RWPE2 (cell line): ENCODE data around the gene UQCRHL.
A peak's percentile ranks its signal among the peaks of the same experiment; 100 is the strongest.

ENCODE experiments used
- ATAC-seq: fragments of 200-7000 bp; cut with Tn5 transposase; 3 replicates; pipeline ENCODE4 v1.9.1; 2021; ENCODE audit warnings: low read depth
- DNase-seq: peaks from one replicate; pipeline ENCODE4 v3.0.0-alpha.2; 2020; ENCODE audit warnings: low spot score
- H3K27ac ChIP-seq: fragments of 450-650 bp; 2 replicates; pipeline ENCODE4 v1.5.1; 2017; ENCODE audit warnings: mild to moderate bottlenecking; ENCODE audit not compliant: poor library complexity, severe bottlenecking
- H3K27me3 ChIP-seq: fragments of 250-450 bp; sonication (Bioruptor Pico); 2 replicates; pipeline ENCODE4 v1.5.1; 2021; ENCODE audit warnings: mild to moderate bottlenecking, moderate library complexity; ENCODE audit not compliant: insufficient read depth, poor library complexity, severe bottlenecking
- H3K36me3 ChIP-seq: fragments of 250-450 bp; sonication (Bioruptor Pico); 2 replicates; pipeline ENCODE4 v1.5.1; 2020; ENCODE audit warnings: low read depth, mild to moderate bottlenecking, moderate library complexity
- H3K4me1 ChIP-seq: fragments of 250-450 bp; sonication (Bioruptor Pico); 2 replicates; pipeline ENCODE4 v1.5.1; 2021; ENCODE audit warnings: mild to moderate bottlenecking, moderate library complexity; ENCODE audit not compliant: insufficient read depth, poor library complexity, severe bottlenecking
- H3K4me3 ChIP-seq: fragments of 250-450 bp; sonication (Bioruptor Pico); 2 replicates; pipeline ENCODE4 v1.5.1; 2021; ENCODE audit warnings: mild to moderate bottlenecking, moderate library complexity; ENCODE audit not compliant: severe bottlenecking
- H3K9me3 ChIP-seq: fragments of 250-450 bp; sonication (Bioruptor Pico); 2 replicates; pipeline ENCODE4 v1.5.1; 2021; ENCODE audit warnings: mild to moderate bottlenecking, moderate library complexity; ENCODE audit not compliant: severe bottlenecking
- CTCF ChIP-seq: fragments of 450-650 bp; IDR thresholded peaks from one replicate; pipeline ENCODE4 v1.5.1; 2017; ENCODE audit warnings: mild to moderate bottlenecking, moderate library complexity; ENCODE audit not compliant: poor library complexity, severe bottlenecking

Gene UQCRHL

GRCh38 chr1:15808955-15809354 lies 1.5 kb upstream of the UQCRHL start:
- Histone ChIP-seq H3K27ac (no peak overlapping the region), H3K4me3 (no peak overlapping the region), H3K36me3 (no peaks in the 10 kb centered on the region), H3K4me1 (no peaks in the 10 kb centered on the region), H3K27me3 (no peaks in the 10 kb centered on the region), H3K9me3 (no peaks in the 10 kb centered on the region)
- no peak for TF ChIP-seq CTCF
- peak; percentile 12 for DNase-seq
- ATAC-seq, result no peak

GRCh38 chr1:15807121-15807520 lies 328 bp downstream of the UQCRHL start:
- Histone ChIP-seq H3K9me3 (no peaks in the 10 kb centered on the region), H3K27ac (no peak overlapping the region), H3K27me3 (no peaks in the 10 kb centered on the region), H3K4me3 (no peak overlapping the region), H3K4me1 (peaks cover 3% of the 10 kb centered on the region), H3K36me3 (no peaks in the 10 kb centered on the region)
- no peak for ATAC-seq
- no peak for TF ChIP-seq CTCF
- DNase-seq, result peak; percentile 11

GRCh38 chr1:15804060-15804459 lies 3.4 kb downstream of the UQCRHL start:
- no peaks in the 10 kb centered on the region for H3K36me3 ChIP-seq
- no peak for TF ChIP-seq CTCF
- no peak overlapping the region for H3K4me3 ChIP-seq
- no peak overlapping the region for H3K27ac ChIP-seq
- peaks cover 28% of the 10 kb centered on the region for H3K4me1 ChIP-seq
- H3K9me3 ChIP-seq, result no peaks in the 10 kb centered on the region
- DNase-seq (no peak), ATAC-seq (no peak)
- no peaks in the 10 kb centered on the region for H3K27me3 ChIP-seq

GRCh38 chr1:15803380-15803779 lies 4.1 kb downstream of the UQCRHL start:
- H3K27ac ChIP-seq, result no peak overlapping the region
- peak; percentile 63 for TF ChIP-seq CTCF
- H3K36me3 ChIP-seq, result no peaks in the 10 kb centered on the region
- DNase-seq (no peak), ATAC-seq (no peak)
- peaks cover 32% of the 10 kb centered on the region for H3K4me1 ChIP-seq
- no peaks in the 10 kb centered on the region for H3K9me3 ChIP-seq
- H3K27me3 ChIP-seq, result no peaks in the 10 kb centered on the region
- H3K4me3 ChIP-seq, result no peak overlapping the region

GRCh38 chr1:15802234-15802965 lies 5.0 kb downstream of the UQCRHL start:
- ATAC-seq (no peak), DNase-seq (no peak)
- Histone ChIP-seq H3K27me3 (no peaks in the 10 kb centered on the region), H3K36me3 (no peaks in the 10 kb centered on the region), H3K4me1 (peaks cover 40% of the 10 kb centered on the region), H3K27ac (peak overlapping the region; percentile 100), H3K9me3 (no peaks in the 10 kb centered on the region), H3K4me3 (no peak overlapping the region)
- no peak for TF ChIP-seq CTCF
